Lower lobe of right lung (tissue), 2 donors: Measurements from ENCODE around the gene PLOD3. TPM values are rescaled to one million over a fixed set of nuclear protein-coding genes. Genes with fewer than 3 reads are reported as not detected.

Experiments
- ATAC-seq, 2 donors: fragments of 200-7000 bp; cut with Tn5 transposase; one replicate each; pipeline ENCODE4 v1.9.1; 2020 to 2022; ENCODE audit warnings: mild to moderate bottlenecking in 2 of 2, moderate library complexity in 2 of 2
- DNase-seq: peaks from one replicate; pipeline ENCODE4 v3.0.0-alpha.2; 2020
- H3K27ac ChIP-seq: fragments of 200-600 bp; one replicate; pipeline ENCODE4 v1.8.0; 2022
- H3K27me3 ChIP-seq: fragments of 200-600 bp; one replicate; pipeline ENCODE4 v1.8.0; 2022; ENCODE audit warnings: low read depth
- H3K36me3 ChIP-seq: fragments of 200-600 bp; one replicate; pipeline ENCODE4 v1.8.0; 2022; ENCODE audit warnings: mild to moderate bottlenecking
- H3K4me1 ChIP-seq: fragments of 200-600 bp; one replicate; pipeline ENCODE4 v1.8.0; 2022
- H3K4me3 ChIP-seq: fragments of 200-600 bp; one replicate; pipeline ENCODE4 v1.8.0; 2022; ENCODE audit warnings: mild to moderate bottlenecking
- H3K9me3 ChIP-seq: fragments of 200-600 bp; one replicate; pipeline ENCODE4 v1.8.0; 2022
- intact Hi-C: fragments of 100-400 bp; cut with DNase I; formaldehyde crosslinking; loops from one replicate; pipeline ENCODE4 v1.11.0; 2022
- microRNA-seq: library from miRNA; unstranded; fragments of <30 nt; microRNA quantifications from one replicate; pipeline ENCODE4 v1.2.0, GENCODE V29; 2020; ENCODE audit warnings: borderline number of aligned reads
- total RNA-seq: library from RNA; stranded (reverse); fragmentation: NEBNext Ultra II Directional; extraction: Animal tissue kit (Norgen Biotek cat#: 25700); gene quantifications from one replicate; pipeline ENCODE4 v1.2.1, GENCODE V29; 2021
- TF ChIP-seq, protein P1 (sequence below): fragments of 200-600 bp; IDR thresholded peaks from one replicate; pipeline ENCODE4 v1.8.0; 2022; ENCODE audit warnings: antibody characterized with exemption, mild to moderate bottlenecking
- donor health status: DM: no; HTN: yes; CAD: no; lungs with severe emphysema.

PLOD3 gene
- total RNA-seq, 1 donor from 2014 or later = 87.9 TPM

DNA sequence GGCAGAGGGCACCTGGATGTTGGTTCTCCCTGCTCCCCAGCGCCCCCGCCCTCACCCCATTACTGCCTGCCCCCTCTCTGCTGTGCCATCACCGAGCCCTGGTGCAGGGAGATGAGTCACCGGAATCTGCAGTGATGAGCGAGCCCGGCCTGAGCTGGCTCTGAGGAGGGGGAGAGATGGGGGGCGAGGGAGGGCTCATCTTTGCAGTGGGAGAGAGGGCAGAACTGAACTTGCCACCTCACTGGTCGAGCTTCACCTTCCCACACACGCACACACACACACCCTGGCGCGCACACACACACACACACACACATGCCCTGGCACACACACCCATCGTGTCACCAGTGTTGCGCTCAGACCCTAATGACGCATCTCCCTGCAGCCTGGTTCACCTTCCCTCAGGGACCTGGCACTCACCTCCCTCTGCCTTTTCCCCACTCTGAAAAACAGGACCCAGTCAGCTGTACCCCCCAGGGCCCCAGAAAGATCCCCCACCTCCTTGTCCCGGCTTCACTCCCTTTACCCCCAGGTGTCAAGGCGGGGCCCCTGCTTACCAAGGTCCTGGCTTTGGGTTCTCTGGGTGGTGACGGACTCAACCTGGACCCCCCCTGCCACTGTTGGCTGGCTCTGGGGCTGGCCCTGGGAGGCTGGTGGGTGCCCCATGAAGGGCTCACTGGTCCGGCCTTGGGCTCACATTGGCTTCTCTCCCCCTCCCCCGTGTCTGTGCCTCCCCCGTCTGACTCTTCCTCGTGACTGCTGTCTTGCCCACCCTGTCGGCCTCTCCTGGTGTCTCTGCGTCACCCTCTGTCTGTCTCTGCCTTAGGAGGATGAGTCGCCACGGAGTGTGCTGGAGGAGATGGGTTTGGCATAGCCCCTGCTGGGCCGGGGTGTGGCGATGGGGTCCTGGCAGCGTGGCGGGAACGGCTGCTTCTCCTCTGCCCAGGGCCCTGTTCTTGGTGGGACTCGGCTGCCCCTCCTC, 57.4 kb downstream of the PLOD3 start:
- Histone ChIP-seq H3K27me3 (peaks cover 31% of the 10 kb centered on the region), H3K9me3 (no peaks in the 10 kb centered on the region), H3K36me3 (peaks cover 38% of the 10 kb centered on the region), H3K4me1 (peaks cover 34% of the 10 kb centered on the region), H3K4me3 (no peak overlapping the region), H3K27ac (no peak overlapping the region)
- ATAC-seq (no peak), DNase-seq (no peak)
- intact Hi-C loops = no loop called here
- TF ChIP-seq, protein P1, sequence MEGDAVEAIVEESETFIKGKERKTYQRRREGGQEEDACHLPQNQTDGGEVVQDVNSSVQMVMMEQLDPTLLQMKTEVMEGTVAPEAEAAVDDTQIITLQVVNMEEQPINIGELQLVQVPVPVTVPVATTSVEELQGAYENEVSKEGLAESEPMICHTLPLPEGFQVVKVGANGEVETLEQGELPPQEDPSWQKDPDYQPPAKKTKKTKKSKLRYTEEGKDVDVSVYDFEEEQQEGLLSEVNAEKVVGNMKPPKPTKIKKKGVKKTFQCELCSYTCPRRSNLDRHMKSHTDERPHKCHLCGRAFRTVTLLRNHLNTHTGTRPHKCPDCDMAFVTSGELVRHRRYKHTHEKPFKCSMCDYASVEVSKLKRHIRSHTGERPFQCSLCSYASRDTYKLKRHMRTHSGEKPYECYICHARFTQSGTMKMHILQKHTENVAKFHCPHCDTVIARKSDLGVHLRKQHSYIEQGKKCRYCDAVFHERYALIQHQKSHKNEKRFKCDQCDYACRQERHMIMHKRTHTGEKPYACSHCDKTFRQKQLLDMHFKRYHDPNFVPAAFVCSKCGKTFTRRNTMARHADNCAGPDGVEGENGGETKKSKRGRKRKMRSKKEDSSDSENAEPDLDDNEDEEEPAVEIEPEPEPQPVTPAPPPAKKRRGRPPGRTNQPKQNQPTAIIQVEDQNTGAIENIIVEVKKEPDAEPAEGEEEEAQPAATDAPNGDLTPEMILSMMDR = no peak

DNA sequence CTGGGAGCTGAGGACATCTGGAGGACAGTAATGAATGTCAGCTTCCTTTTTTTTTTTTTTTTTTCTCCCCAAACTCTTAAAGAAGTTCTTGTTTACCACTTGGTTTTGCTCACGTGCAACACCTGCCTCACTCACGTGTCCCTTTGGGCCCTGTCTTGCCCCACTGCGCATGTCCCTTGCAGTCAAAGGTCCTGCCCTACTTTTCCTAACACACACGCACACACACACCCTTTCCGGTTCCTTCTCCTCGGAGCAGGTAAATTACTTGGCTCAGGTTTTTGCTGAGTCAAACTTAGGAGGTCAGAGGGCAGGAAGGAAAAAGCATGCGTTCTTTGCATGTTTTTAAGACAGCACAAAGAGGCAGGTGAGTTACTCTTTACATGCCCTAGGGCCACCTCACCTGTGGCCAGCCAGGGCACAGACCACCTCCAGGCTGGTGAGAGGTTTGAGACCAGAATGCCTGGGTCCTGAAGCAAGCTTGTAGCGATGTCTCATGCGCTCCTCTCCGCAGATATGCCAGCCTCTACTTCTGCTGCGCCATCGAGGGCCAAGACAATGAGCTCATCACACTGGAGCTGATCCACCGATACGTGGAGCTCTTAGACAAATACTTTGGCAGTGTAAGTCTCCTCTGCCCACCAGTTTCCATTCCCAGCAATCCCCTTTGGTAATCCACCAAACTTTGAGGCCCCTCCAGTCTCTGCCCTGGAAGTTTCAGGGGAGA, 60.4 kb downstream of the PLOD3 start:
- TF ChIP-seq, protein P1 = no peak
- H3K27ac ChIP-seq = no peak overlapping the region
- intact Hi-C loops = no loop called here
- H3K4me3 ChIP-seq = no peak overlapping the region
- no peak for ATAC-seq
- H3K27me3 ChIP-seq = peaks cover 4% of the 10 kb centered on the region
- no peaks in the 10 kb centered on the region for H3K9me3 ChIP-seq
- H3K4me1 ChIP-seq = peaks cover 11% of the 10 kb centered on the region
- DNase-seq = no peak
- H3K36me3 ChIP-seq = peaks cover 38% of the 10 kb centered on the region

DNA sequence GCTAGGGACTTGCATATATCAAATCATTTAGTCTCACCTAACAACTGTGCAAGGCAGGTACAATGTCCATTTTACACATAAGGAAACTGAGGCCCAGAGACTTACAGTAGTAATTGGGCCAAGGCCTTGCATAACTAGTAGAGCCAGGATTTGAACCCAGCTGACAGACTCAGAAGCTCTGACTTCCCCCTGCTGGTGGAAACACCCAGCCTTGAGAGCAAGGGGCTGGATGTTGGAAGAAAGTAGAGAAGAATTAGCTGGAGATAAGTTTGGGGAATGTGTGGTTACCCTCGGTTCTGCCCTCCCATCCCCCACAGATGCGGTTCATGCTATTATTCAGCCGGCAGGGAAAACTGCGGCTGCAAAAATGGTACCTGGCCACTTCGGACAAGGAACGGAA, 61.1 kb downstream of the PLOD3 start:
- intact Hi-C loops = no loop called here
- Histone ChIP-seq H3K9me3 (no peaks in the 10 kb centered on the region), H3K4me1 (peaks cover 11% of the 10 kb centered on the region), H3K36me3 (peaks cover 38% of the 10 kb centered on the region), H3K27me3 (no peaks in the 10 kb centered on the region), H3K27ac (no peak overlapping the region), H3K4me3 (no peak overlapping the region)
- no peak for DNase-seq
- TF ChIP-seq, protein P1 = no peak
- ATAC-seq = no peak

Small RNA genes within 50 kb of the gene (microRNA-seq; reads per million reads assigned to microRNA genes)
- not detected for gene MIR4653

Other genes with a start within 250 kb of the PLOD3 start
- 1.2 TPM for gene MUC12, start 248.0 kb downstream of the PLOD3 start, total RNA-seq
- gene MUC17, start 197.5 kb downstream of the PLOD3 start, total RNA-seq = not detected
- 61.9 TPM for gene TRIM56, start 132.1 kb downstream of the PLOD3 start, total RNA-seq
- 15.4 TPM for gene SERPINE1, start 90.5 kb downstream of the PLOD3 start, total RNA-seq
- 28.4 TPM for gene AP1S1, start 63.1 kb downstream of the PLOD3 start, total RNA-seq
- 0.15 TPM for gene VGF, start 52.0 kb downstream of the PLOD3 start, total RNA-seq
- not detected for gene NAT16, start 37.3 kb downstream of the PLOD3 start, total RNA-seq
- not detected for gene MOGAT3, start 16.5 kb downstream of the PLOD3 start, total RNA-seq
- gene ZNHIT1, start 584 bp upstream of the PLOD3 start, total RNA-seq = 55.4 TPM
- gene CLDN15, start 20.2 kb upstream of the PLOD3 start, total RNA-seq = 11.1 TPM
- 133 TPM for gene FIS1, start 27.5 kb upstream of the PLOD3 start, total RNA-seq
- 19.4 TPM for gene IFT22, start 104.2 kb upstream of the PLOD3 start, total RNA-seq
- gene COL26A1, start 145.3 kb upstream of the PLOD3 start, total RNA-seq = 0.24 TPM